Ascending aorta (tissue), 2 donors: ENCODE measurements around the gene SLC38A1. TPM values are rescaled to one million over a fixed set of nuclear protein-coding genes. Genes with fewer than 3 reads are reported as not detected.

Experiments used
- DNase-seq, 2 donors: peaks; one replicate each; pipeline ENCODE4 v3.0.0-alpha.2; 2019; ENCODE audit warnings: low spot score in 2 of 2
- H3K27ac ChIP-seq, 2 donors: fragments of 200-600 bp; sonication (generic); one replicate each; pipeline ENCODE4 v1.5.1; 2016 to 2017; ENCODE audit warnings: mild to moderate bottlenecking in 1 of 2
- H3K27me3 ChIP-seq: fragments of 200-600 bp; sonication (generic); one replicate; pipeline ENCODE4 v1.5.1; 2017
- H3K36me3 ChIP-seq, 2 donors: fragments of 200-600 bp; sonication (generic); one replicate each; pipeline ENCODE4 v1.5.1; 2016
- H3K4me1 ChIP-seq, 2 donors: fragments of 200-600 bp; sonication (generic); one replicate each; pipeline ENCODE4 v1.5.1; 2016 to 2017; ENCODE audit warnings: mild to moderate bottlenecking in 1 of 2
- H3K4me3 ChIP-seq, 2 donors: fragments of 200-600 bp; sonication (generic); one replicate each; pipeline ENCODE4 v1.5.1; 2016 to 2017; ENCODE audit warnings: mild to moderate bottlenecking in 1 of 2
- H3K9me3 ChIP-seq, 2 donors: fragments of 200-600 bp; sonication (generic); one replicate each; pipeline ENCODE4 v1.5.1; 2016
- CTCF ChIP-seq, 3 experiments: fragments of 200-600 bp in 2 of 3; fragments of 450-650 bp in 1 of 3; sonication (generic) in 2 of 3; IDR thresholded peaks; one replicate each; pipeline ENCODE4 v1.5.1; 2016 to 2019; ENCODE audit warnings: antibody characterized with exemption in 3 of 3, mild to moderate bottlenecking in 1 of 3, moderate library complexity in 1 of 3
- intact Hi-C: fragments of 100-400 bp; cut with DNase I; formaldehyde crosslinking; loops from one replicate; pipeline ENCODE4 v1.15.1; 2023
- total RNA-seq: library from RNA; depleted of rRNA; stranded (reverse); fragments of >200 nt; gene quantifications from one replicate; pipeline ENCODE4 v1.1.0, GENCODE V29; 2016

The SLC38A1 gene
- total RNA-seq, 1 donor from 2014 or later = 12.8 TPM

GRCh38 chr12:46135750-46136149 lies 133.1 kb downstream of the SLC38A1 start:
- Histone ChIP-seq H3K4me3 (no peak overlapping the region), H3K9me3 (no peaks in the 10 kb centered on the region), H3K27me3 (no peaks in the 10 kb centered on the region), H3K4me1 (peaks cover 0 to 2% of the 10 kb centered on the region in 2 donors), H3K36me3 (no peaks in the 10 kb centered on the region), H3K27ac (no peak overlapping the region)
- intact Hi-C loops = no loop called here
- DNase-seq = no peak
- TF ChIP-seq CTCF (IDR thresholded peaks at IDR 0.05) = no peak

DNA sequence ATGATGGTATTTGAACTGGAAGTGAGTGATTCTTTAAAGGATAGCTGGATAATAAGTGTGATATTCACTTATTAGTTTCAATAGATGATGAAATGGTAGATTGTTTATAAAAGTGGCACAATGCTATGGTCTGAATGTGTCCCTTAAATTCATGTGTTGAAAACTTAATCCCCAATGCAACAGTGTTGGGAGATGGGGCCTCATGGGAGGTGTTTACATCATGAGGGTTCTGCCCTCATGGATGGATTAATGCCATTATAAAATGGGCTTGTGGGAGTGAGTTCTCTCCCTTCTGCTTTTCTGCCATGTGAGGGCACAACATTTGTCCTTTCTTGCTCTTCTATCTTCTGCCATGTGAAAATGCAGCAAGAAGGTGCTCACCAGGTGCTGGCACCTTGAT lies 134.0 kb downstream of the SLC38A1 start:
- DNase-seq = no peak
- intact Hi-C loops = no loop called here
- Histone ChIP-seq H3K9me3 (no peaks in the 10 kb centered on the region), H3K27me3 (no peaks in the 10 kb centered on the region), H3K36me3 (no peaks in the 10 kb centered on the region), H3K4me3 (no peak overlapping the region), H3K27ac (no peak overlapping the region), H3K4me1 (peaks cover 0 to 2% of the 10 kb centered on the region in 2 donors)
- no peak for TF ChIP-seq CTCF (IDR thresholded peaks at IDR 0.05)

DNA sequence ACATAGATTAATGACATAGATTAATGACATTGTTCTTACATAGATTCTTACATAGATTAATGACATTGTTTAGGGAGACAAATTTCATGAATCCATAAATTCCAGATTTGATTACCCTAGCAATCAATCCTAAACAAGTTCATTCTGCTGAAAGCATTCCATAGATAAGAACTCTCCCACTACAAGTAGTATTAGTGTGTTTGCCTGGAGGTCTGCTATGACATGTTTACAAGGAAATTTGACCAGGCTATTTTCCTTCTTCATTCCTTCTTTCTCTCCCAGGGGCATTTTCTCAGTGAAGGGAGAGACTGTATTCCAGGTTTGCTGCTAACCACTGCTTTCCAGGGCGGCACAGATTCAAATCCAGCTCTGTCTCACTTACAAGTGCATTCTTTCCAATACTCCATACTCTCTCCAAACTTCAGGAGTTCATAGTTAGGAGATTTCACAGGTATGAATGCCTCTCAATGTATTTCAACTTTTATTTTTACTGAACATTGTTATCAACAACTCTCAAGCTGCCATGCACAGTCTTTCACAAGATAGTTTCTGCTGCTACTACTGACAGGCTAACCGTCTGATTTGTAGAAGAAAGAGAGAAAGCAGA lies 134.5 kb downstream of the SLC38A1 start:
- no peak for DNase-seq
- TF ChIP-seq CTCF (IDR thresholded peaks at IDR 0.05) = no peak

GRCh38 chr12:46133751-46134150 lies 135.1 kb downstream of the SLC38A1 start:
- DNase-seq = no peak
- no peaks in the 10 kb centered on the region for H3K27me3 ChIP-seq

More for the DNA sequence above, 134.5 kb downstream of the SLC38A1 start:
- H3K27me3 ChIP-seq = no peaks in the 10 kb centered on the region
- H3K36me3 ChIP-seq = no peaks in the 10 kb centered on the region
- H3K27ac ChIP-seq = no peak overlapping the region
- intact Hi-C loops = no loop called here
- no peak overlapping the region for H3K4me3 ChIP-seq
- peaks cover 0 to 2% of the 10 kb centered on the region in 2 donors for H3K4me1 ChIP-seq
- H3K9me3 ChIP-seq = no peaks in the 10 kb centered on the region

More at GRCh38 chr12:46133751-46134150, 135.1 kb downstream of the SLC38A1 start:
- Histone ChIP-seq H3K27ac (no peak overlapping the region), H3K4me1 (peaks cover 0 to 2% of the 10 kb centered on the region in 2 donors), H3K36me3 (no peaks in the 10 kb centered on the region), H3K9me3 (no peaks in the 10 kb centered on the region), H3K4me3 (no peak overlapping the region)
- intact Hi-C loops = no loop called here
- TF ChIP-seq CTCF (IDR thresholded peaks at IDR 0.05) = no peak

Other genes with a start within 250 kb of the SLC38A1 start
- gene SLC38A2, start 103.7 kb upstream of the SLC38A1 start, total RNA-seq = 384 TPM